SK-N-SH (cell line): ENCODE results near the gene PLK2. TPM values are rescaled to one million over a fixed set of nuclear protein-coding genes. Genes with fewer than 3 reads are reported as not detected.
A peak's percentile ranks its signal among the peaks of the same experiment; 100 is the strongest.

Source experiments
- CTCF ChIA-PET: fragments of 300-600, 350-600 bp; formaldehyde crosslinking; extraction: SDS; loops from one replicate; lab custom pipeline; 2021; lab: Yijun Ruan, JAX
- POLR2A ChIA-PET: fragments of 350-600 bp; sonication (Branson Sonifier 250); formaldehyde crosslinking; extraction: SDS; loops from one replicate; lab custom pipeline; 2020; ENCODE audit warnings: antibody characterized with exemption, inconsistent platforms; lab: Yijun Ruan, JAX
- DNase-seq: peaks from one replicate; pipeline ENCODE4 v3.0.0; 2012
- H2AFZ ChIP-seq: fragments of 200-600 bp; sonication (generic); 2 replicates; pipeline ENCODE4 v1.8.1; 2016; ENCODE audit warnings: antibody characterized with exemption, mild to moderate bottlenecking, low read depth
- H3F3A ChIP-seq: fragments of 200-600 bp; sonication (generic); replicated peaks from 2 replicates; pipeline ENCODE3; 2016; ENCODE audit warnings: antibody characterized with exemption, mild to moderate bottlenecking; ENCODE audit not compliant: insufficient read depth
- H3K27ac ChIP-seq, 2 experiments: fragments of 200-500 bp in 1 of 2; fragments of 200-600 bp in 1 of 2; sonication (Bioruptor generic) in 1 of 2; sonication (generic), shearing (Covaris generic) in 1 of 2; 2 replicates each; pipeline versions ENCODE4 v1.5.1 to v1.6.1; 2014 to 2016; ENCODE audit warnings: low read depth in 2 of 2, inconsistent platforms in 1 of 2, low read length in 1 of 2, mild to moderate bottlenecking in 1 of 2, mixed read lengths in 1 of 2
- H3K27me3 ChIP-seq: fragments of 200-600 bp; sonication (generic), shearing (Covaris generic); 2 replicates; pipeline ENCODE4 v1.6.1; 2016; ENCODE audit warnings: mixed run types; ENCODE audit not compliant: insufficient read depth
- H3K36me3 ChIP-seq, 2 experiments: fragments of 200-500 bp in 1 of 2; fragments of 200-600 bp in 1 of 2; sonication (Bioruptor generic) in 1 of 2; sonication (generic) in 1 of 2; replicated peaks in 1 of 2; 2 replicates each; pipeline versions ENCODE3 to v1.5.1; 2014 to 2016; ENCODE audit warnings: low read length in 1 of 2, mild to moderate bottlenecking in 1 of 2; ENCODE audit not compliant: insufficient read depth in 2 of 2, control insufficient read depth in 1 of 2
- H3K4me1 ChIP-seq, 2 experiments: fragments of 200-500 bp in 1 of 2; fragments of 200-600 bp in 1 of 2; sonication (Bioruptor generic) in 1 of 2; sonication (generic), shearing (Covaris generic) in 1 of 2; 2 replicates each; pipeline versions ENCODE4 v1.5.1 to v1.6.1; 2014 to 2016; ENCODE audit warnings: low read depth in 1 of 2, low read length in 1 of 2, mixed run types in 1 of 2; ENCODE audit not compliant: insufficient read depth in 2 of 2, control insufficient read depth in 1 of 2
- H3K4me2 ChIP-seq: fragments of 200-600 bp; sonication (generic), shearing (Covaris generic); 2 replicates; pipeline ENCODE4 v1.6.1; 2017; ENCODE audit warnings: mixed run types
- H3K4me3 ChIP-seq, 2 experiments: fragments of 200-500 bp in 1 of 2; fragments of 200-600 bp in 1 of 2; sonication (Bioruptor generic) in 1 of 2; sonication (generic), shearing (Covaris generic) in 1 of 2; 2 replicates each; pipeline versions ENCODE4 v1.5.1 to v1.8.1; 2014 to 2016; ENCODE audit warnings: low read depth in 2 of 2, inconsistent platforms in 1 of 2, low read length in 1 of 2, mild to moderate bottlenecking in 1 of 2, mixed read lengths in 1 of 2, moderate library complexity in 1 of 2
- H3K79me2 ChIP-seq: fragments of 200-600 bp; sonication (generic); 2 replicates; pipeline ENCODE4 v1.8.1; 2017; ENCODE audit warnings: mild to moderate bottlenecking; ENCODE audit not compliant: insufficient read depth
- H3K9ac ChIP-seq: fragments of 200-600 bp; sonication (generic); 2 replicates; pipeline ENCODE4 v1.6.1; 2017; ENCODE audit warnings: mixed run types
- H3K9me2 ChIP-seq: fragments of 200-600 bp; sonication (generic); 2 replicates; pipeline ENCODE4 v1.6.1; 2017; ENCODE audit warnings: mixed run types
- H3K9me3 ChIP-seq: fragments of 200-600 bp; sonication (generic); 2 replicates; pipeline ENCODE4 v1.6.1; 2017; ENCODE audit warnings: mixed run types, mild to moderate bottlenecking, moderate library complexity
- H4K20me1 ChIP-seq: fragments of 200-600 bp; sonication (generic); 2 replicates; pipeline ENCODE4 v1.6.1; 2017; ENCODE audit warnings: mild to moderate bottlenecking, mixed run types; ENCODE audit not compliant: insufficient read depth
- CHD2 ChIP-seq: fragments of 150-350 bp; IDR thresholded peaks from 2 replicates; pipeline ENCODE4 v1.6.1; 2018; ENCODE audit warnings: low read length; ENCODE audit not compliant: partially characterized antibody
- ELF1 ChIP-seq: IDR thresholded peaks from 2 replicates; pipeline ENCODE4 v1.4.0; 2012
- EP300 ChIP-seq, 2 experiments: IDR thresholded peaks; 2 replicates each; pipeline versions ENCODE4 v1.4.0 to v1.6.1; 2012; ENCODE audit warnings: borderline replicate concordance in 1 of 2, low read depth in 1 of 2, low read length in 1 of 2
- EZH2phosphoT487 ChIP-seq: fragments of 200-600 bp; sonication (generic); IDR thresholded peaks from 2 replicates; pipeline ENCODE4 v1.6.1; 2017; ENCODE audit warnings: low read depth, mixed run types, mild to moderate bottlenecking, antibody characterized with exemption, moderate library complexity, borderline replicate concordance
- FOSL2 ChIP-seq: IDR thresholded peaks from 2 replicates; pipeline ENCODE4 v1.4.0; 2012; ENCODE audit warnings: low read depth, mild to moderate bottlenecking, moderate library complexity, borderline replicate concordance
- FOXM1 ChIP-seq: IDR thresholded peaks from 2 replicates; pipeline ENCODE4 v1.4.0; 2012; ENCODE audit warnings: low read depth, mild to moderate bottlenecking
- GATA2 ChIP-seq: sonication (generic); formaldehyde crosslinking; IDR thresholded peaks from 2 replicates; pipeline ENCODE4 v1.5.0; 2020; ENCODE audit warnings: mild to moderate bottlenecking, missing genetic modification reagents
- MEF2A ChIP-seq: IDR thresholded peaks from 2 replicates; pipeline ENCODE4 v1.4.0; 2012; ENCODE audit warnings: low read depth, borderline replicate concordance
- NFIC ChIP-seq: IDR thresholded peaks from 2 replicates; pipeline ENCODE4 v1.4.0; 2012; ENCODE audit warnings: borderline replicate concordance
- NRF1 ChIP-seq: IDR thresholded peaks from 2 replicates; pipeline ENCODE4 v1.6.1; 2012; ENCODE audit warnings: low read depth, mild to moderate bottlenecking, low read length
- POLR2AphosphoS5 ChIP-seq: IDR thresholded peaks from 2 replicates; pipeline ENCODE4 v1.6.1; 2012; ENCODE audit warnings: low read depth, low read length
- RAD21 ChIP-seq: IDR thresholded peaks from 2 replicates; pipeline ENCODE4 v1.6.1; 2012; ENCODE audit warnings: mild to moderate bottlenecking, low read length
- RCOR1 ChIP-seq: fragments of 150-350 bp; IDR thresholded peaks from 2 replicates; pipeline ENCODE4 v1.6.1; 2017; ENCODE audit warnings: antibody characterized with exemption, low read length
- SIN3A ChIP-seq: IDR thresholded peaks from 2 replicates; pipeline ENCODE4 v1.6.1; 2012; ENCODE audit warnings: low read depth, mild to moderate bottlenecking, low read length, moderate library complexity, borderline replicate concordance
- SMC3 ChIP-seq: IDR thresholded peaks from 2 replicates; pipeline ENCODE4 v1.6.1; 2012; ENCODE audit warnings: low read depth, low read length, improper control_type of control experiment
- TAF1 ChIP-seq: IDR thresholded peaks from 2 replicates; pipeline ENCODE4 v1.6.1; 2012; ENCODE audit warnings: low read depth, mild to moderate bottlenecking, low read length, moderate library complexity, borderline replicate concordance
- TCF12 ChIP-seq: IDR thresholded peaks from 2 replicates; pipeline ENCODE4 v1.4.0; 2012
- TEAD4 ChIP-seq: IDR thresholded peaks from 2 replicates; pipeline ENCODE4 v1.4.0; 2012; ENCODE audit warnings: mild to moderate bottlenecking, borderline replicate concordance; ENCODE audit not compliant: insufficient read depth
- USF2 ChIP-seq: fragments of 150-350 bp; IDR thresholded peaks from 2 replicates; pipeline ENCODE4 v1.6.1; 2017; ENCODE audit warnings: antibody characterized with exemption, low read length, low read depth, borderline replicate concordance
- WGBS: methylation state at CpG from one replicate; pipeline ENCODE4 v1.1.6; 2017; ENCODE audit warnings: low lambda C conversion rate; 5-methylcytosine and 5-hydroxymethylcytosine counted together
- polyA plus RNA-seq, 3 experiments: library from polyadenylated mRNA; depleted of rRNA; stranded (reverse); fragments of >200 nt; gene quantifications; 2 replicates each; pipeline ENCODE4 v1.2.3, GENCODE V29; 2012
- TF ChIP-seq, protein P1 (sequence below): fragments of 200-600 bp; sonication (generic); IDR thresholded peaks from 2 replicates; pipeline ENCODE4 v1.6.1; 2017; ENCODE audit warnings: antibody characterized with exemption, mild to moderate bottlenecking, moderate library complexity
- TF ChIP-seq, protein P2 (sequence below): fragments of 150-350 bp; IDR thresholded peaks from 2 replicates; pipeline ENCODE4 v1.6.1; 2016; ENCODE audit warnings: mild to moderate bottlenecking, low read depth, low read length
- TF ChIP-seq, protein P3 (sequence below): IDR thresholded peaks from 2 replicates; pipeline ENCODE4; 2012

The PLK2 gene
- polyA plus RNA-seq, 1 of the 3 experiments (the other 2 are of a cell fraction): 157 TPM

DNA sequence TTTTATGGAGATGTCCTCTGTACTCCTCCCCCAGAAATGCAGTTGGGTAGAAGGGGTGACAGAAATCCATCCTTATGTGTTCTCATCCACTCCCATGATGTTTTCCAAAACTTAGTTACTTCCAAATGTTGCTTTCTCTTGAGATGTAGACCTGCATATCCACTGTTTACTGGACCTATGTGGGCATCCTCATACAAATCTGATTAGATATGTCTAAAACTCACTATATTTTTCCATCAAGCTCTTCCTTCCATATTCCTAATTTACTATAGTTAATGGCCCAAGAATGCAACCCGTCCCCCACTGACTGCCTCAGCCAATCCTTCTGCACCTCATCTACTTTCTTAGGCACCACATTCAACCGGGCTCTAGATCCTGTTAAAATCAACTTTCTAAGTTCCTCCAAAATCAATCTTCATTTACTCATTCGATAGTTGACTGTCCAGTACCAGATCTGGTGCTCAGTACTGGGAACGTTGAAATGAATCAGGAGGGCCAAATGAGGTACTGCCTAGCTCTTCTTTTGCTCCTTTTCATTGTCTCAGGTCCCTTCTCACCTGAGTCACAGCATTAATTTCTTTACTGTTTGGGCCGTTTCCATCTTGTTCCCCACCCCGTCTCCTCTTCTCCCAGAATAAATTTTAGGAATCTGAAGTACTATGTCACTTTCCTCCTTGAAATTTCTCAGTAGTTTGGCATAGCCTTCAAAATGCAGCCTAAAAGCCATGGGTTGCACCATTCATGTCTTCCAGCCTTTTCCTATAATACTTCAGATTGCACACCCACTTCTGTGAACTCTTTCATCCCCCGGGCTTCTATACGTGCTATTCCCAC, 7.9 kb downstream of the PLK2 start:
- POLR2A ChIA-PET: no interaction called here
- CTCF ChIA-PET: interaction anchor here (1.0 to 6.9 kb wide), 2 partner anchors 9 to 495 kb away, joined by 3 to 45 read pairs; partner anchors contain the start of gene PLK2
- peaks cover 41% of the 10 kb centered on the region for H4K20me1 ChIP-seq

DNA sequence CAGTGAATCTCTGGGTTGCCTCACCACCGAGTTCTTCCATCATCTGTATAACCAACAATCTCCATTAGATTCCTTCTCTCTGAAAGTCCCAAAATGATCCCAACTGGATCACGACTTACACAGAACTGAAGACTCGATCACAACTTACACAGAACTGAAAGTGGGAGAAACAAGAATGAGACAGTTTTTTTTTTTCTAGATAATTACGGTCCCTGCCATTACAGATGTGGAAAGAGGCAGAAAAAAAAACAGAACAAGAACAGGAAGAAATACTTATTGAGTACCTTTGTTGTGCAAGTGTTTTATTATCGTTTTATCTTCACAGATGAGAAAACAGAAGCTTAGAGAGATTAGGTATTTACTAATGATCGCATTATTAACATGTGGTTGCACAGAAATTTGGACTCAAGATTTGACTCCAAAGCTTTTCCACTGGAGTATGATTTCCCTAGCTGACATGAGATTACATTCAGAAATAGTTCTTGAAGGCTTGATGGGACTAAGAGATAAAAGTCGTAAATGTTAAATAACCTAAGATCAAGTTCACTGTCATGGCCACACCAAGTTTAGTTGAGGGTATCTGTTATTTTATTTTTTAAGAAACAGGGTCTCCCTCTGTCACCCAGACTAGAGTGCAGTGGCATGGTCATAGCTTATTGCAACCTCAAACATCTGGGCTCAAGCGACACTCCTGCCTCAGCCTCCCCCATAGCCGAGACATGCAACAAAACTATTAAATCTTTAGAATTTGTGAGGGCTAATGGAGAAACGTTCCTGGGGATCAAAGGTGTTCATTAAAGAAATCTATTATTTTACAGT, 8.9 kb downstream of the PLK2 start:
- ChIA-PET CTCF (interaction anchor here (1.0 to 6.9 kb wide), 2 partner anchors 10 to 494 kb away, joined by 3 to 45 read pairs; partner anchors contain the start of gene PLK2), POLR2A (no interaction called here)
- no peaks in the 10 kb centered on the region for H3K9me3 ChIP-seq
- H3K27me3 ChIP-seq: no peaks in the 10 kb centered on the region
- H4K20me1 ChIP-seq: peaks cover 32% of the 10 kb centered on the region
- no peak overlapping the region for H3K9ac ChIP-seq
- peaks cover 62% of the 10 kb centered on the region for H3F3A ChIP-seq
- H3K4me3 ChIP-seq: no peak overlapping the region
- no peaks in the 10 kb centered on the region for H3K9me2 ChIP-seq
- no peaks in the 10 kb centered on the region; a peak in 1 of 4 replicates for H3K4me1 ChIP-seq
- peaks cover 33 to 37% of the 10 kb centered on the region in 2 experiments for H3K36me3 ChIP-seq
- no peak for DNase-seq
- no peak overlapping the region for H2AFZ ChIP-seq
- peaks cover 24% of the 10 kb centered on the region for H3K79me2 ChIP-seq
- H3K27ac ChIP-seq: no peak overlapping the region; a peak in 1 of 4 replicates
- no peak overlapping the region for H3K4me2 ChIP-seq
- 91% methylated on average over 10 of the region's 10 CpGs for WGBS
- TF ChIP-seq CHD2 (no peak), EP300 (IDR thresholded peaks at IDR 0.05; ENCODE audit: borderline replicate concordance in 1 of 2, low read depth in 1 of 2, low read length in 1 of 2) (no peak), TCF12 (no peak), SIN3A (no peak), RAD21 (no peak), ELF1 (no peak), TEAD4 (no peak), USF2 (no peak), RCOR1 (no peak), GATA2 (CRISPR knock-in tag) (no peak), MEF2A (no peak), FOXM1 (no peak), FOSL2 (no peak)
- TF ChIP-seq, protein P1, sequence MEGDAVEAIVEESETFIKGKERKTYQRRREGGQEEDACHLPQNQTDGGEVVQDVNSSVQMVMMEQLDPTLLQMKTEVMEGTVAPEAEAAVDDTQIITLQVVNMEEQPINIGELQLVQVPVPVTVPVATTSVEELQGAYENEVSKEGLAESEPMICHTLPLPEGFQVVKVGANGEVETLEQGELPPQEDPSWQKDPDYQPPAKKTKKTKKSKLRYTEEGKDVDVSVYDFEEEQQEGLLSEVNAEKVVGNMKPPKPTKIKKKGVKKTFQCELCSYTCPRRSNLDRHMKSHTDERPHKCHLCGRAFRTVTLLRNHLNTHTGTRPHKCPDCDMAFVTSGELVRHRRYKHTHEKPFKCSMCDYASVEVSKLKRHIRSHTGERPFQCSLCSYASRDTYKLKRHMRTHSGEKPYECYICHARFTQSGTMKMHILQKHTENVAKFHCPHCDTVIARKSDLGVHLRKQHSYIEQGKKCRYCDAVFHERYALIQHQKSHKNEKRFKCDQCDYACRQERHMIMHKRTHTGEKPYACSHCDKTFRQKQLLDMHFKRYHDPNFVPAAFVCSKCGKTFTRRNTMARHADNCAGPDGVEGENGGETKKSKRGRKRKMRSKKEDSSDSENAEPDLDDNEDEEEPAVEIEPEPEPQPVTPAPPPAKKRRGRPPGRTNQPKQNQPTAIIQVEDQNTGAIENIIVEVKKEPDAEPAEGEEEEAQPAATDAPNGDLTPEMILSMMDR: no peak
- TF ChIP-seq, protein P2, sequence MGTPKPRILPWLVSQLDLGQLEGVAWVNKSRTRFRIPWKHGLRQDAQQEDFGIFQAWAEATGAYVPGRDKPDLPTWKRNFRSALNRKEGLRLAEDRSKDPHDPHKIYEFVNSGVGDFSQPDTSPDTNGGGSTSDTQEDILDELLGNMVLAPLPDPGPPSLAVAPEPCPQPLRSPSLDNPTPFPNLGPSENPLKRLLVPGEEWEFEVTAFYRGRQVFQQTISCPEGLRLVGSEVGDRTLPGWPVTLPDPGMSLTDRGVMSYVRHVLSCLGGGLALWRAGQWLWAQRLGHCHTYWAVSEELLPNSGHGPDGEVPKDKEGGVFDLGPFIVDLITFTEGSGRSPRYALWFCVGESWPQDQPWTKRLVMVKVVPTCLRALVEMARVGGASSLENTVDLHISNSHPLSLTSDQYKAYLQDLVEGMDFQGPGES: no peak

More for the DNA sequence above, 7.9 kb downstream of the PLK2 start:
- Histone ChIP-seq H3K9ac (no peak overlapping the region), H3K4me2 (no peak overlapping the region), H2AFZ (no peak overlapping the region), H3K27ac (peak overlapping the region in 1 of 2 experiments; percentile 87; a peak in 1 of 4 replicates), H3K9me3 (no peaks in the 10 kb centered on the region), H3K27me3 (no peaks in the 10 kb centered on the region), H3K36me3 (peaks cover 43 to 47% of the 10 kb centered on the region in 2 experiments), H3K4me3 (no peak overlapping the region), H3F3A (peaks cover 70% of the 10 kb centered on the region), H3K79me2 (peaks cover 33% of the 10 kb centered on the region), H3K9me2 (no peaks in the 10 kb centered on the region), H3K4me1 (no peaks in the 10 kb centered on the region; a peak in 1 of 4 replicates)
- TF ChIP-seq NRF1 (no peak), FOXM1 (no peak), ELF1 (no peak), GATA2 (CRISPR knock-in tag) (no peak), NFIC (no peak), EZH2phosphoT487 (no peak), POLR2AphosphoS5 (peak; percentile 0; the same call in 1 of the 2 replicates), TAF1 (no peak), SMC3 (peak; percentile 10; the same call in 1 of the 2 replicates)
- TF ChIP-seq, protein P3, sequence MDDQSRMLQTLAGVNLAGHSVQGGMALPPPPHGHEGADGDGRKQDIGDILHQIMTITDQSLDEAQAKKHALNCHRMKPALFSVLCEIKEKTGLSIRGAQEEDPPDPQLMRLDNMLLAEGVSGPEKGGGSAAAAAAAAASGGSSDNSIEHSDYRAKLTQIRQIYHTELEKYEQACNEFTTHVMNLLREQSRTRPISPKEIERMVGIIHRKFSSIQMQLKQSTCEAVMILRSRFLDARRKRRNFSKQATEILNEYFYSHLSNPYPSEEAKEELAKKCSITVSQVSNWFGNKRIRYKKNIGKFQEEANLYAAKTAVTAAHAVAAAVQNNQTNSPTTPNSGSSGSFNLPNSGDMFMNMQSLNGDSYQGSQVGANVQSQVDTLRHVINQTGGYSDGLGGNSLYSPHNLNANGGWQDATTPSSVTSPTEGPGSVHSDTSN: no peak
- no peak for DNase-seq
- 94% methylated on average over 8 of the region's 8 CpGs for WGBS
